Stimulated activated CD8-positive, alpha-beta memory T cell treated with anti-CD3 and anti-CD28 coated beads, Interleukin-12 subunit alpha, Interleukin-12 subunit beta, amount 100 ng/mL, for 1 hour (primary cell): ENCODE data around the gene MGAT5.
A peak's percentile ranks its signal among the peaks of the same experiment; 100 is the strongest.

ENCODE experiments used
- DNase-seq: peaks from one replicate; pipeline ENCODE4 v3.0.0-alpha.2; 2020; ENCODE audit warnings: low read depth

The MGAT5 gene

DNA sequence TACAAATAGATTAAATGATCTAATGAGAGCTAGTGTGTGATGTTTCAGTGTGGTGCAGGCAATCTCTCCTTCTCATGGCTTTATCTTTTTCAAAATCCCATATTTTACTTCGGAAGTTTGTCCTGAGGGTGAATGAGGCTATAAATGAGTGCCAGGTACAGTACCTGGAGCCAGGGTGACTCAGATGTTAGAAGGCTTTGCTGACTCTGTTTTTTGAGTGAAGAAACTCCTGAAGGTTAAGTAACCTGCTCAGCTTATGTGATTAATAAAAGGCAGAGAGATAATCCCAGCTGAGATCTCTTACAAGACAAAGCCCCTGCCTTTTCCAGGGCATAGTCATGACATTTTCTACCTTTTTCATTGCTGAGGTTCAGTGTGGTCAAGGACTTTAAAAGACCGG, 52.6 kb downstream of the MGAT5 start:
- DNase-seq: no peak

DNA sequence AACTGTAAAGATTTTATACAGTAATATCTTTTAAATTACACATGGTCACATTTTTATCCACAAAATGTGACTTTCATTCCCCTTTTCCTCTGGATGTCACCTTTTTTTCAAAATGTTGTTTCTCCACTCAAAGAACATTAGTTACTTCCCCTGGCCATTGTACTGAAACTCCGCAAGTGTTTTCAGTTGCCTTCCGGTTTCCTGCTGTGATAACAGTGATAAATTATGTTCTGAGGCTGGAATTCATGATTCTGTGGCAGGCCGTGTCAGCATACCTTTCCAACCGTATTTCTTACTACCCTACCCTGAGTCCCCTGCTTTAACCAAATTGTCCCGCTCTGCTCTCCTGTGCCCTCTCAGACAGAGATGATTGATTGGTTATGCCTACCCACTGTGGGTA, 53.5 kb downstream of the MGAT5 start:
- DNase-seq: no peak

DNA sequence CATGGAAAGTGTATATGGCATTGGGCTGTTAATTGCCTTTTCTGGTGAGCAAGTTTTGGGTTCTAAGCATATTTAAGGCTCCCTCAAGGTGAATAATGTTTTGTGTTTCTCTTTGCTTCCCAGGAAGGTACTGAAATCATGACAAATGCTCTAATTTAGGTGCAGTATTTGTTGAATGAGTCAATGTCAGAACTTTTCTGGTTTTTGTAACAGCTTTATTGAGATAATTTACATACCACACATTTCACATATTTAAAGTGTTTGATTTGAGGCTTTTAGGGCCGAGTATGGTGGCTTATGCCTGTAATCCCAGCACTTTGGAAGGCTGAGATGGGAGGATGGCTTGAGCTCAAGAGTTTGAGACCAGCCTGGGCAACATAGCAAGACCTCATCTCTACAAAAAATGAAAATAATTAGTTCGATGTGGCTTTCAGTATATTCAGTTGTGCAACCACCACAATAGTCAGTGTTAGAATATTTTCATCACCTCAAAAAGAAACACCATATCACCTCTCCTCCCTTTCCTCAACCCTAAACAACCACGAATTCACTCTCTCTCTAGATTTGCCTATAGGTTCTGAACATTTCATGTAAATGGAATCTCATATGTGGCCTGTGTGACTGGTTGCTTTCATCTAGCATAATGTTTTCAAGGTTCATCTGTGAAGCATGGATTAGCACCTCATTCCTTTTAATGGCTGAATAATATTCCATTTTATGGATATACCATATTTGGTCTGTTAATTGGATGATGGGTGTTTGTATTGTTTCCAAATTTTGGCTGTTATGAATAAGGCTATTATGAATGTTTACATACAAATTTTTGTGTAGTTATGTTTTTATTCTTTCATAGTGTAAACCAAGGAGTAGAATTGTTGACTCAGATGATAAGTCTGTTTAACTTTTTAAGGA, 54.9 kb downstream of the MGAT5 start:
- DNase-seq: no peak

DNA sequence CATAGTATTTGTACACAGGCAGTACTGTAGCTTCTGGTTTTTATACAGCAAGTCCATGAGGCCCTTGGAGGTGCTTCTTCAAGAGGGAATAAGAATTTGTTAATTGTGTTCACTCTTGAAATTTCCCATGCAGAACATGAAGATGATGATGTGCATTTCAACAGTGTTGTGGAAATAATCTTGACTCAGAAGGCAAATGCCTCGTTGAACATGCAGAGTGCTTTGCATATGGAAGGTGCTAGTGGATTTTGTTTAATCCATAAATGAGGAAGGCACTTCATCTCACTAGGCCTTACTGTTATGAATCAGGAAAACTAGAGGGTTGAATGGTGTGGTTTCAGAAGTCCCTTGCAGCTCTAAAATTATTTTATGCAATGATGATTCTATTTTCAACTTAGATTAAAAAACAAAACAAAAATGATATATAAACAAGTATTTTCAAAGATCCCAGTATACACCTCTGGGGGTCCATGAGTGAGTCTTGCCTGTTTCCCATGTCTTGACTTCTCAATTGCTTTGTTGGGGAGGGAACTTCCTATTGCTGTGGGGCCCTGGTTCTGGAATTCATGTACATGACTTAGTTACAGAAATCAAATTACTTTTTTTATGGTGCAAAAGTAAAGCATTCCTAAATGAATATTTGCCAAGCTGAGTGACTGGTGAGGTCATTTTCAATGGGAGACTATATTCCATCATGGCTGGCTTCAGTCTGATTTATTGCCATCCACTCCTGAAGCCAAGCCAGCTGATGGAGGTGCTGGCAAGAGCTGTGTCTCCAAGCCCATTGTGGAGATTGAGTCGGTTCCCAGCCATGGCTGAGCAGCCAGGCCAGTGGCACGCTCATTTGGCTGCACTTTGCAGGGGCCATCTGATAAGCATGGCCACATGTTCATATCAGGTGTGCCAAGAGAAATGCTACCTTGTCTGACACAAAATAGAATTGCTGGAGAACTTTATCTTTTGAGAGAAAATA, 56.5 kb downstream of the MGAT5 start:
- no peak for DNase-seq

DNA sequence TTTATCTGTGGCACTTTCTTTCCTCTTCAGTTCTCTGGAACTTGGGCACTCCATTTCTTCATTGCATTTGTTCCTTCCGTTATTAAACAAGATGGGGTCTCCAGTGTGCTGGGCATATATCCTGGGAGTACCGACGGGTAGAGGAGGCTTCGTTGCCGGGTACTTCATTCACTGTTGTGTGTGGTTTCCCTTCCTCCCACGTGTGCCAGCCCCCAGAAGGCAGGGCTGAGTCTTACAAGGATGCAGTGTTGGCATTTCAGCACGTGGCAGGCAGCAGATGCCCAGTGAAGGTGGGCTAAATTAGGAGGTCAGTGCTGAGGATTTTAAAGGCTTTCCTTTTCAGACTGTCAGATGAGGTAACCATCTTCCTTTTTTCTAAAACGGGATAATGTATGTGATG, 58.6 kb downstream of the MGAT5 start:
- no peak for DNase-seq

DNA sequence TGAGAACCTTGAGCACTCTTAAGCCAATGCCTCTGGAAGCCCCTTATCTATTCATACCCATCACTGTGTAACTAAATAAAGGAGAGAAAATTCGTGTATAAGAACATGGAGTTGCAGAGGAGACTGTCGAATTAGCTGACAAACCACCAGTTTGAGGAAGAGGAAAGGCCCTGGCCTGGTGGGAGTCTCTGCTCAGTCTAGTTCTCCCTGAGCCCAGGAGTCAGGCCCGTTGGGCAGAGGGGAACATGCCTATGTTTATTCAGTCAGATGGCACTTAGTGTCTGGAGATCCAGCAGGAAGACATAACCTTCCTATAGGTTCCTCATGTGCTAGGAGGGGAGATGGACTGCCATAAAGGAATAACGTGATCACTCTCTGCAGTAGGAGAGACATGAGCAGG, 60.3 kb downstream of the MGAT5 start:
- no peak for DNase-seq

DNA sequence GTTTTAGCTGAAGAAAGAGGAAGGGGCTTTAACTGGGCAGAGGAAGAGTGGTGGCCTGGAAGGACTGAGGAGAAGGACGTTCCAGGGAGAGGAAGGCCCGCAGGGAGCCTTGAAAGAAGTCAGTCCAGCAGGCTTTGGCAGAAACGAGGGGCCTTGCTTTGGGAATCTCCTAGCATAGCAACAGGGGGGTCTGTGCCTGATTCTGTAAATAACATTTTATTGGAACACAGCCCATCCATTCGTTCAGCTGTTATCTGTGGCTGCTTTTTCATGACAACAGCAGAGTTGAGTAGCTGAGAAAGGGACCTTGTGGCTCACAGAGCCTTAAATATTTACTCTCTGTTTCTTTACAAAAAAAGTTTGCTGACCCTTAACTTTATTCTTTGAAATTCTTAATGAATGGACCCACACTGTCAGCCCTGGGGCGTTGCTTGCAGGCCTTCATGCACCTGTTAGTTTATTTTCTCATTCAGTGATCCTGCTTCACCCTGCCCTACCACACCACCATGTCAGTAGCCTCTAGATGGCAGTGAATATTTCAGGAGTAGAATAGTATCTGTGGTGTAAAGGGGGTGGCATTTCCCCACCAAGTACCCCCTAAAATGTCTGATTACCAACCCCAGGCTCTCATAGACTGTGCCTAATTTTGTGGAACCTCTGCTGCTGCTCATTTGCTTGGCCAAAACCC, 61.0 kb downstream of the MGAT5 start:
- DNase-seq: no peak

DNA sequence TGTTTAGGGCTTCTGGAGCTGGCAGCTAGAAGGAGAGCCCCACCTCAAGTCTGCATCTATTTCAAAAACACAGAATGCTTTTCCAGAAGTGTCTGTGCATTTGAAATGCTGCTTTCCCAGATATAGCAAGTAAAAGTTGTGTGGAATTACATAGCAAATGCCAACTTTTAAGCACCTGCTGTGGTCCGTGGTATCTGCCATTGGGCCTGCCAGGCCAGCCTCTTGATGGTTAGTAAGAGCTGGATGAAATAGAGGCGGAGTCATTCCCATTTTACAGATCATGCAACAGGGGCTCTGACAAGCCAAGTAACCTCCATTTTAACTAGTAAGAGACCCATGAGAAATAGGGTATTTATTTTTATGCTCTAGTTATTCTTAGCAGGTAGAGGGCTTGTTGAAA, 61.6 kb downstream of the MGAT5 start:
- no peak for DNase-seq

DNA sequence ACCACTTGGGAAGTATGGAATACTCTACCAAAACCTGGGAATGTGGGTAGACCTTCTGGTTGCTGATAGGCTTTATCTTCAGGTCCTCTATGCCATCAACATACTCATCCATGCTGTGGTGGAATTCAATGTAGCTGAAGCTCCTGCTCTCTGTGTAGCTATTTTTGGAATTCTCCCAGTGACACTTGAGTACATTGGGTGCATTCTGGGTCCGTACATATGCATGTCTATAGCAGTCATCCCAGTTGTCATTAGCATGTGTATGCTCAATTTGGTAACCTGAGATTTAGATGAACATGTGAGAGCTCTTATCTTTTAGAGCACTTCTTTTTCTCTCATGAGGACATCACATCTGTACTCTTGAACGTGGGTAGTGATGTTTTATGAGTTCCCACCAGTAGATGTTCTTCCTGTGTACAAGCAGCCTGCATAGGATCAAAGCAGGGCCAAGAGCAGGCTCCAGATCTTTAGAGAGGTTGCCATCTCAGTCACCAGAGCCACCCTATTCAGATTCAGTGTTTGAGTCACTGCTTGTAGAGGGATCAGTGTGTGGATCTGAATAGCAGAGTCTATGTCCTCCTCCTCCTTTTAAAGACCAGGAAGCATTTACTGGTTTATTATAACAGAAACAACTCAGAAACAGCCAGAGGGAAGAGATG, 65.9 kb downstream of the MGAT5 start:
- no peak for DNase-seq

DNA sequence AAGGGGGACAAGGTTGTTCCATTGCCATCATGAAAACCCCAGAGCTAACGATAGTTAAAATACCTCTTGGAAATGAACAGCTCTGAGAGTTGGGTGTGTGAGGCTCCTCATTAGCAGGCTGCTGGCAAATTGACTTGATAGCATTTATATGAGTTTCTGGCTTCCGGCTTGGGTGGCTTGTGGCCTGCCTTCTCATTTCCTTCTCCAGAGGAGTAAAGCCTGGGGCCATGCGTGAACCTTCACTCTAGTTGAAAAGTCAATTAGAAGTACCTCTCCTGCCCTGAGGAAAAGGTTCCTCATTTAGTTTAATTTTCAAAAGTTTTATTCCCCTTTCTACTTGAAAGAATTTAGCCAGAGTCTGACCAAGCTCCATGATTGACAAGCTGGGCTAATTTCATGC, 67.1 kb downstream of the MGAT5 start:
- peak; percentile 31 for DNase-seq

DNA sequence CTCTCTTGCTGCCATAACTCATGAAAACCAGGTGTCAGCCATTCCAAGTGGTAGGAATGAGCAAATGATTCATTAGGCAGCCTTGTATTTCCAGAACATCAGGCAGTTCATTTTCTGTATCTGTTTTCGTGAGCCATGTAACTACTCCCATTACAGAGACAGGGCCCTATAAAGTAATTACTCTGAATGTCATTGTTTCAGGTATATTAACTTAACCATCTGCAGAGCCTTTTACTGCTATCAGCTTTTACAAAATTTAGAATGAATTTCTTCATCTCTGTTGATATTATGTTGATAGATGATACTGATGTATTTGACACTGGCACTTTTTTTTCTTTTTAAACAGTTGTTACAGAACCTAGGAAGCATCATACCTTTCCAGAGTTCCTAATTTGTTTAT, 69.9 kb downstream of the MGAT5 start:
- no peak for DNase-seq

DNA sequence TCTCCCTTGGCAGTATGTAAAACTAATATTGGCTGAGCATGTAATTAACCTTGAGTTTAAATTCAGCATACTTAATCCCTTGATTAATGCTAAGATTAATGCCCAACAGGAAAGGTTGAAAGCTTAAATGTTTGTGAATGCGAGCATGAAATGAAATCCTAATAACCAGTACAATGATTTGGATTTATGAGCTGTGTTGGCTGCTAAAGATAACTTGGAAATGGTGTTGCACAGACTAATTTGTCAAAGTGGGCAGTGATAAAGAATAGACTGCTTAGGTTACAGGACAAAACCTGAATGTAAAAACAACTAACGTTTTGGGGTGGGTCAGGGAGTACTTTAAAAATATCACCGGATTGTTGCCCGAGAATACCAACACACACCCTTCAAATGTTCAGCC, 70.6 kb downstream of the MGAT5 start:
- DNase-seq: no peak

DNA sequence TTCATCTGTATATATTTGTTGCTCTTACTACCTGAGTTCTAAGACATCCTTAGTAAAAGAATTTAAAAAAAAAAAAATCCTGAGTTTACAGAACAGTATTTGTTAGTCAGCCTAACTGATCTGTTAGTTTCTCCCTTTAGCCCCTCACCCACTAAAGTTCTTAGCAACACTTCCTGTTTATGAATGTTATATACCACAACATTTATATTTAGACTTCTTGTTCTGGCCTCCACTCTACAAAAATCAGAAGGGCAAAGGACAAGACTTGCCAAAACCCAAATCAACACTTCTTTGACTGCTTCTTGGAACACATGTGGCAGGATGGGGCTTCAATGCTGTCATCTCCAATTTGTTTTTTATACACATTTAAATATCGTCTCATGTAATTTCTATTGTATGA, 71.1 kb downstream of the MGAT5 start:
- DNase-seq: no peak

DNA sequence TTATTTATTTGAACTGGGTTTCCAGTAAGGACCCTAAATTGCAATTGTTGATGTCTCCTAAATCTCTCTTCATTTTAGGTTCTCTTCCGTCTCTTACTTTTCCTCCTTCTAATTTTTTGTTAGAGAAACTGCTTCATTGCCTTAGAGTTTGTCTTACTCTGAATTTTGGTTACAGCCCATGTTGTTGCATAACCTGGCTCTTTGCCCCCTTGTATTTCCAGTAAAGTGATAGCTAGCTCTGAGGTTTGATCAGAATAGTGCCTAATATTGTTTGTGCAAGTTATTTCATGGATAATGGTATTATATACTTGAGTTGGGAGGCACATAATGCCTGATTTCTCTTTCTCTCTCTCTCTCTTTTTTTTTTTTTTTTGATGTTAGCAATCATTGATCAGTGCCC, 71.8 kb downstream of the MGAT5 start:
- DNase-seq: no peak

DNA sequence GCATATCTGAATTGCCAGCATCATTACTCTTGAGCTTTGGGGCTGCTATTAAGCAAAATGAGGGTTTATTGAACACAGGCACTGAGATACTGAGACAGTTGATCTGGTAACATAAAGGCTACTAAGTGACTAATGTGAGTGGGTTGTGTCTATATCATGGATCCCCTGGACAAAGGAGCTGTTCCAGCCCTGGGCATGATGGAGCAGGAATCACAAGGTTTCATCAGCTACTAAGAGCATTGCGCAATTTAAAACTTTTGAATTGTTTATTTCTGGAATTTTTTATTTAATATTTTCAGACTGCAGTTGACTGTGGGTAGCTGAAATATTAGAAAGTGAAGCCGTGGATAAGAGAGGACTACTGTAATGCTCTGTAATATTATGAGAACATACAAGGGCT, 73.5 kb downstream of the MGAT5 start:
- no peak for DNase-seq

DNA sequence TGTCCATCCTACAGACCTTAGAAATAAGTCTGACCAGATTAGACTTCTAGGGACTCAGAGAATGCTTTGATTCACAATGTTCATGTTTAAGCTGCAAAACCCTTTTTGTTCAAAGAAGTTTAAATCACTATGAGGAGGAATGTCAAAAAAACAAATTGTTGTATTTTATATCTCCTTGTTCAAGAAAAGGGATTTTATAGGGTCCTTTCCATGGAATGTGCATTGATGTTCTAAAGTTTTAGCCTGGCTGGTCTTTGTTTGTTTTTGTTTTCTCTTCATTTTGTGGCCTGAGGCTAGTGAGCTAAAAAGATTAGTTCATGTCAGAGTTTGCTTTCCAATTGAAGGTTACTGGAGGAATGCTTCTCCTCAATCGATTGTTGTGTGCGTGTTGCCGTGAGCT, 77.2 kb downstream of the MGAT5 start:
- no peak for DNase-seq

DNA sequence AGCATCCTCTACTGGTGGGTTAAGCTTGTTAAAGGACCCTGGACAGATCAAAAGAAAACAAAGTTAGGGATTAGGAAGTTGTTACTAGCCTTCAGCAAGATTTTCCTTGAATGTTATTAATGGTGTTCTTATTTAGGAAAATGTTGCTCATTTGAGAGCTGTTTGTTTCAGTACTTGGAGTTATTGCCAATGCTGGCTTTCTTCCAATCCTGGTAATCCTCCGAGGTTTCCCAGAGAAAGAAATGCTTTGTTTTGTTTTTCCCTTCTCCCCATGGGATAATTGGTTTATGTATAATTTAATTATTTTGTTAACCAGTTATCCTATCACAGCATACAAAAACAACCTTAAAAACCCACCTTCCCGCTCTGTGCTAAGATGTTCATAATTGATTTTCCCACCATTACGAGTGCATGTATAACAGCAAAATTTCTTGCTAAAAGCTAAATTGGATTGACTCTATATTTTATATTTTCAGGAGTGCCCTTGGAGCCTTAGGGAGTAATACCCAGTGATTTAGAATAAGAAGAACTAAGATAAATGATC, 79.8 kb downstream of the MGAT5 start:
- DNase-seq: no peak

DNA sequence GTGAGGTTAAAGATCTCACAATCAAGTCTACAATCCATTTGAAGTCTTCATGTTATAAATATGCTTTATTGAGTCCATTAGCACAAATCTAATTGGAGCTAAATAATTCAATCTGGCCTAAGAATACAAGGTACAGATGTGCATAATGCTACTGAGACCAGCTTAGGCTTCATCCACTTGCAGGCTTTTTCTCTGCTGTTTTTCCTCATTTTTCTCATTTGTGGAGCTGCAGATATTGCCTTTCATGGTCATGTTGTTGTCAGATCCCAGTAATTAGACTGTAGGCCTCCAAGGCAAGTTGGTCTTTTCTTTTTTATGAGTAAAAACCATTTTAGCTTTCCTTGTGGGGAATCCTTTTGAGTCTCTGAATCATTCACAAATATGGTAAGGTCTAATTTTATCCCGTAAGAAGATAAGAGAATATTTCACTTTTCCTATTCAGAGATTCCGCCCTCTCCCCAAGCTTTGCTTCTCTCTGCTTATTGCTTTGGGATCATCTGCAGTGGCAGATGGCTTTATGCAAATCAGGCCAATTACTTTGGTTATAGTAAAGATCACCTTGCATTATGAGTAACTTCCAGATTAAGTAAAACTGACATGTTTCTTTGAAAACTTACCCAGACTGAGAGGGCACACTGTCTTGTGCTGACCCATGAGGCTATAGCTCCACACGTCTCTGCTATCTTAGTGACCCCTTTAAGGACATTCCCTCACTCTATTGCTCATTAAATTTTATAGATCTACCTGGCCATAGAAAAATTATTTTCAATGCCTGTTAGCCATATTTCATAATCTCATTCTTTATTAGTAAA, 80.9 kb downstream of the MGAT5 start:
- no peak for DNase-seq

DNA sequence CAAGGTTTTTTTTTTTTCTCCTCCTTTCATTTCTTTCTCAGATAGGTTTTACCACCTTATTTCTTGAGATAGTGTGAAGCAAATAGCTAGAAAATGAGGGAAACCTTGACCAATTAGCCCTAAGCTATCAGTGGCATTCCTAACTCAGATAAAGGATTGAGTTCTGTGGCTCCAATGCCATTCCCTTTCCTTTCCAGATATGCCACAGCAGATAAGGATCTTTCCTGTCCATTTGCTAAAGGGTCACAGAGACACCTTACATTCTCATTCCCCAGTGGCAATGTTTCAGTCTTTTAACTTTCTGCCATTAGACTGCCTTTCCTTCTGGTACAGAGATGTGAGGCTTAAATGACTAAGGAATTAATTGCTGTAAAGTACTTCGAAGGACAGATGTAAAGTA, 81.7 kb downstream of the MGAT5 start:
- no peak for DNase-seq

DNA sequence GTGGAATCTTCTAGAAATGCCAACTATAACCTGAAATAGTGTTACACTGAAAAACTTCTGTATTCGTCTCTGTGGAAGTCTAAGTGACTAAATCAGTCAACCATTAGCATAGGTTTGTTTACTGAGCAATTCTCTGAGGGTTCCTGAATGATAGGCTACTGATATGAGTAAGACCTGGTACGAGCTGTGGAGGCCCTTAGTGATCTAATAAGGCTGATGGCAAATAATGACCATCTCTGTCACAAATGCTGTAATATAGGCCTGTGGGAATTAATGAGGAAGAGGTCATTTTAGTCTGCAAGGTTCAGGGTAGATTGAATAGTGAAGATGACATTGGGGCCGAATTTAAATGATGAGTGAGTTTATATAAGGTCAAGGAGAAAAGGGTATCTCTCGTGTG, 82.5 kb downstream of the MGAT5 start:
- no peak for DNase-seq

DNA sequence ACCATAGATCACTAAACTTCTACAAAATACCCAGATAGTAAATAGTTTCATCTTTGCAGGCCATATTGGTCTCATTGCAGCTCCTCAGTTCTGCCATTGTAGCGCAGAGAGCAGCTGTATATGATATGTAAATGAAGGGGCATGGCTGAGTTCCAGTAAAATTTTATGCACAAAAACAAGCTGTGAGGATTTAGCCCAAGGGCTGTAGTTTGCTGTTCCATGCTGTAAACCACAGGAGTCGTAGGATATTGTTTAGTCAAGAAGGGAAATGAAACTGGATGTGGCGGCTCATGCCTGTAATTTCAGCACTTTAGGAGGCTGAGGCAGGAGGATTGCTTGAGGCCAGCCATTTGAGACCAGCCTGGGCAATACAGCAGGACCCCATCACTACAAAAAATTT, 83.0 kb downstream of the MGAT5 start:
- DNase-seq: no peak
